ENCODE measurements around the gene FMN2. TPM values are rescaled to one million over a fixed set of nuclear protein-coding genes. Genes with fewer than 3 reads are reported as not detected.

Gene FMN2
- total RNA-seq, 4 donors from 2014 or later = 3.6 to 35.5 (median 5.6) TPM

DNA sequence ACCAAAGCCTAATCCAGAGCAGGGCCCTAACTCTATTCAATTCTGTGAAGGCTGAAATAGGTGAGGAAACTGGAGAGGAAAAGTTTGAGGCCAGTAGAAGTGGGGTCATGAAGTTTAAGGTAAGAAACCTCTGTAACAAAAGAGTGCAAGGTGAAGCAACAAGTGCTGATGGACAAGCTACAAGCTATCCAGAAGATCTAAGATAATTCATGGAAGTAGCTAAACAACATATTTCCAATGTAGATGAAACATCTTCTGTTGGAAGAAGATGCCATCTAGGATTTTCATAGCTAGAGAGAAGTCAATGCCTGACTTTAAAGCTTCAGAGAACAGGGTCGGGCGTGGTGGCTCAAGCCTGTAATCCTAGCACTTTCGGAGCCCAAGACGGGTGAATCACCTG lies 302.7 kb downstream of the FMN2 start:
- TF ChIP-seq POLR2A (IDR thresholded peaks at IDR 0.05) = no peak
- TF ChIP-seq EP300 (IDR thresholded peaks at IDR 0.05; ENCODE audit: low read depth) = no peak
- TF ChIP-seq, protein P1, sequence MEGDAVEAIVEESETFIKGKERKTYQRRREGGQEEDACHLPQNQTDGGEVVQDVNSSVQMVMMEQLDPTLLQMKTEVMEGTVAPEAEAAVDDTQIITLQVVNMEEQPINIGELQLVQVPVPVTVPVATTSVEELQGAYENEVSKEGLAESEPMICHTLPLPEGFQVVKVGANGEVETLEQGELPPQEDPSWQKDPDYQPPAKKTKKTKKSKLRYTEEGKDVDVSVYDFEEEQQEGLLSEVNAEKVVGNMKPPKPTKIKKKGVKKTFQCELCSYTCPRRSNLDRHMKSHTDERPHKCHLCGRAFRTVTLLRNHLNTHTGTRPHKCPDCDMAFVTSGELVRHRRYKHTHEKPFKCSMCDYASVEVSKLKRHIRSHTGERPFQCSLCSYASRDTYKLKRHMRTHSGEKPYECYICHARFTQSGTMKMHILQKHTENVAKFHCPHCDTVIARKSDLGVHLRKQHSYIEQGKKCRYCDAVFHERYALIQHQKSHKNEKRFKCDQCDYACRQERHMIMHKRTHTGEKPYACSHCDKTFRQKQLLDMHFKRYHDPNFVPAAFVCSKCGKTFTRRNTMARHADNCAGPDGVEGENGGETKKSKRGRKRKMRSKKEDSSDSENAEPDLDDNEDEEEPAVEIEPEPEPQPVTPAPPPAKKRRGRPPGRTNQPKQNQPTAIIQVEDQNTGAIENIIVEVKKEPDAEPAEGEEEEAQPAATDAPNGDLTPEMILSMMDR (IDR thresholded peaks at IDR 0.05) = no peak
- TF ChIP-seq POLR2AphosphoS5 (IDR thresholded peaks at IDR 0.05) = no peak
- H3K4me1 ChIP-seq = no peaks in the 10 kb centered on the region
- no peak overlapping the region for H3K4me3 ChIP-seq
- H3K27me3 ChIP-seq = no peaks in the 10 kb centered on the region
- H3K9me3 ChIP-seq = no peaks in the 10 kb centered on the region
- H3K36me3 ChIP-seq = no peaks in the 10 kb centered on the region
- WGBS, 2 donors (ENCODE audit: low coverage in 1 of 2) = 74 to 87% methylated on average over 4 of the region's 4 CpGs
- DNase-seq = no peak
- intact Hi-C loops (cut with DNase I; ENCODE audit: low total_unique reads) = no loop called here
- in situ Hi-C loops (cut with MboI; ENCODE audit: low pct_ligation_motif_present in 1 of 4, low pct_unique_long_range_greater_than_20kb in 1 of 4, low sequenced_read_pairs in 3 of 4) = no loop called here
- no peak overlapping the region for H3K27ac ChIP-seq

DNA sequence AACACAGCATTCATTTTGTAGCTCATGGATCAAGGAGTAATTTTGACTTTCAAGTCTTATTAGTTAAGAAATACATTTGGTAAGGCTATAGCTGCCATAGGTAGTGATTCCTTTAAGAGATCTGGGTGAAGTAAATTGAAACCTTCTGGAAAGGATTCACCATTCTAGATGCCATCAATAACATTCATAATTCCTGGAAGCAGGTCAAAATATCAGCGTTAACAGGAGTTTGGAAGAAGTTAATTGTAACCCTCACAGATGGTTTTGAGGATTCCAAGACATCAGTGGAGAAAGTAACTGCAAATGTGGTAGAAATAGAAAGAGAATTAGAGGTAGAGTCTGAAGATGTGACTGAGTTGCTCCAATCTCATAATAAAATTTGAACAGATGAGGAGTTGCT lies 303.7 kb downstream of the FMN2 start:
- H3K36me3 ChIP-seq = no peaks in the 10 kb centered on the region
- 79 to 86% methylated on average over 1 of the region's 1 CpG for WGBS, 2 donors (ENCODE audit: low coverage in 1 of 2)
- no peak for DNase-seq
- TF ChIP-seq POLR2A (IDR thresholded peaks at IDR 0.05) (no peak), POLR2AphosphoS5 (IDR thresholded peaks at IDR 0.05) (no peak), EP300 (IDR thresholded peaks at IDR 0.05; ENCODE audit: low read depth) (no peak)
- TF ChIP-seq, protein P1 (IDR thresholded peaks at IDR 0.05) = no peak
- no peak overlapping the region for H3K27ac ChIP-seq
- intact Hi-C loops (cut with DNase I; ENCODE audit: low total_unique reads) (no loop called here), in situ Hi-C loops (cut with MboI; ENCODE audit: low pct_ligation_motif_present in 1 of 4, low pct_unique_long_range_greater_than_20kb in 1 of 4, low sequenced_read_pairs in 3 of 4) (no loop called here)
- no peaks in the 10 kb centered on the region for H3K27me3 ChIP-seq
- H3K9me3 ChIP-seq = no peaks in the 10 kb centered on the region
- no peaks in the 10 kb centered on the region for H3K4me1 ChIP-seq
- H3K4me3 ChIP-seq = no peak overlapping the region

DNA sequence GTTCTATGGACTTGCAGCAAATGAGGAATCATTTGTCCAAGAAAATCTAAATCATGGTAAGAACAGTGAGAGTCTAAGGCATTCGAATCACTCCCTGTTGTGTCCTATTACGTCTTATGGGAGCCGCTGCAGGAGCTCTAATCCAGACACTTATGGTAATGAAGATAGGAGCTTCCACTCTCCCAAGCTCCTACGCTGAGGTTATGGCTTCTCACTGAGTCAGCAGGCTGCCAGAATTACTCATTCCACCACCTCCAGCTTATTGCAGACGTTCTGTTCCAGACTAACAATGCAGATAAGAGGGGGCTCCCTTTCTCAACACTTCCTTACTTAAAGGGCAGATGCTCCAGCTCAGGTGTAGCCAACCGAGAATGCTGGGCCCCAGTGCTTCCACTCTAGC lies 307.7 kb downstream of the FMN2 start:
- in situ Hi-C loops (cut with MboI; ENCODE audit: low pct_ligation_motif_present in 1 of 4, low pct_unique_long_range_greater_than_20kb in 1 of 4, low sequenced_read_pairs in 3 of 4) = no loop called here
- no peak for DNase-seq
- intact Hi-C loops (cut with DNase I; ENCODE audit: low total_unique reads) = no loop called here
- Histone ChIP-seq H3K27me3 (no peaks in the 10 kb centered on the region), H3K9me3 (no peaks in the 10 kb centered on the region), H3K4me1 (peaks cover 0 to 4% (median 0%) of the 10 kb centered on the region in 4 donors), H3K4me3 (no peak overlapping the region), H3K27ac (no peak overlapping the region), H3K36me3 (no peaks in the 10 kb centered on the region)
- 17 to 67% methylated on average over 2 to 6 of the region's 6 CpGs for WGBS, 2 donors (ENCODE audit: low coverage in 1 of 2)
- TF ChIP-seq EP300 (IDR thresholded peaks at IDR 0.05; ENCODE audit: low read depth) (no peak), POLR2A (IDR thresholded peaks at IDR 0.05) (no peak), POLR2AphosphoS5 (IDR thresholded peaks at IDR 0.05) (no peak)
- TF ChIP-seq, protein P1 (IDR thresholded peaks at IDR 0.05) = no peak

DNA sequence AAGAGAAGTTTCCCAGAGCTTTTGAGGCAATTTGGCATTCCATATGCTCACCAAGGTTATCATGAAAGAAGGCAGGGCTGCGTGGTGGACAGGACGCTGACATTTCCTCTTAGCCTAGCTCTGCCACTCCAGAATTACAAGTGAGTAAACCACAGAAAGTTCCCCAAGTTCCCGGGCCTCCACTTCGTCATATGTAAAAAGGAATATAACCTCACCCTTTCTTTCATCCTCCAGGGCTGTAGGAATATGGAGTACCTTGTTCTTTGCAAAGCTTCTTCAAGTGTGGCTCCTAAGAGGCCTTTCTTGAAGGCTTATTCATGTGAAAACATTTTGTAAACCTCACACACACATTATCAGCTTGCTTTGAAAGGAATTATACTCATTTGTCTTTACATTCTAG lies 310.0 kb downstream of the FMN2 start:
- no peak overlapping the region for H3K4me3 ChIP-seq
- no peaks in the 10 kb centered on the region for H3K9me3 ChIP-seq
- DNase-seq = no peak
- no peak overlapping the region for H3K27ac ChIP-seq
- intact Hi-C loops (cut with DNase I; ENCODE audit: low total_unique reads) (no loop called here), in situ Hi-C loops (cut with MboI; ENCODE audit: low pct_ligation_motif_present in 1 of 4, low pct_unique_long_range_greater_than_20kb in 1 of 4, low sequenced_read_pairs in 3 of 4) (no loop called here)
- H3K4me1 ChIP-seq = peaks cover 0 to 4% (median 0%) of the 10 kb centered on the region in 4 donors
- 59 to 62% methylated on average over 3 to 4 of the region's 4 CpGs for WGBS, 2 donors (ENCODE audit: low coverage in 1 of 2)
- H3K36me3 ChIP-seq = no peaks in the 10 kb centered on the region
- no peak for TF ChIP-seq EP300 (IDR thresholded peaks at IDR 0.05; ENCODE audit: low read depth)
- TF ChIP-seq POLR2AphosphoS5 (IDR thresholded peaks at IDR 0.05) = no peak
- TF ChIP-seq, protein P1 (IDR thresholded peaks at IDR 0.05) = no peak
- no peak for TF ChIP-seq POLR2A (IDR thresholded peaks at IDR 0.05)
- H3K27me3 ChIP-seq = no peaks in the 10 kb centered on the region
